ENCODE measurements around the gene PIK3CD.
"Not testable (repeated sequence)": the region's sequence is repeated elsewhere in the genome, so short reads cannot be mapped to it uniquely, and the experiment has no call there.

Gene PIK3CD

GRCh38 chr1:9689971-9690381 is 38.4 kb downstream of the PIK3CD start:
- peak in 1 of 14 donors; percentile 11 for DNase-seq

GRCh38 chr1:9690440-9691107 is 39.0 kb downstream of the PIK3CD start:
- no peak for DNase-seq

GRCh38 chr1:9691108-9691445 is 39.5 kb downstream of the PIK3CD start:
- no peak for DNase-seq

- DNase-seq = no peak
Observed at GRCh38 chr1:9691691-9692090, 40.2 kb downstream of the PIK3CD start.

GRCh38 chr1:9696793-9697192 is 45.3 kb downstream of the PIK3CD start:
- no peak for DNase-seq

- no peak for DNase-seq
Observed at GRCh38 chr1:9699361-9699760, 47.8 kb downstream of the PIK3CD start.

- no peak for DNase-seq
Observed at GRCh38 chr1:9700340-9700739, 48.8 kb downstream of the PIK3CD start.

- no peak for DNase-seq
Observed at GRCh38 chr1:9701665-9702064, 50.1 kb downstream of the PIK3CD start.

GRCh38 chr1:9703165-9703509 is 51.6 kb downstream of the PIK3CD start:
- no peak for DNase-seq

- DNase-seq = no peak
Observed at GRCh38 chr1:9703681-9704080, 52.1 kb downstream of the PIK3CD start.

GRCh38 chr1:9705337-9706093 is 54.0 kb downstream of the PIK3CD start:
- DNase-seq = no peak

GRCh38 chr1:9706178-9706577 is 54.6 kb downstream of the PIK3CD start:
- DNase-seq = no peak

GRCh38 chr1:9710037-9710436 is 58.5 kb downstream of the PIK3CD start:
- DNase-seq = no peak

GRCh38 chr1:9711466-9712020 is 60.0 kb downstream of the PIK3CD start:
- DNase-seq = no peak

- DNase-seq = not testable (repeated sequence)
Observed at GRCh38 chr1:9712767-9713166, 61.2 kb downstream of the PIK3CD start.

GRCh38 chr1:9714257-9714718 is 62.8 kb downstream of the PIK3CD start:
- no peak for DNase-seq

- no peak for DNase-seq
Observed at GRCh38 chr1:9715536-9716226, 64.2 kb downstream of the PIK3CD start.

- DNase-seq = no peak
Observed at GRCh38 chr1:9716404-9717192, 65.1 kb downstream of the PIK3CD start.

GRCh38 chr1:9717193-9718005 is 65.9 kb downstream of the PIK3CD start:
- peak in 9 of 14 donors; percentile 17 to 60 (median 37) for DNase-seq

GRCh38 chr1:9718006-9718680 is 66.6 kb downstream of the PIK3CD start:
- no peak for DNase-seq

Data from C1 segment of cervical spinal cord (tissue), 14 donors.